Heart right ventricle (tissue), 16 donors: ENCODE data around the gene HFE. TPM values are rescaled to one million over a fixed set of nuclear protein-coding genes. Genes with fewer than 3 reads are reported as not detected.
"Not testable (repeated sequence)": the region's sequence is repeated elsewhere in the genome, so short reads cannot be mapped to it uniquely, and the experiment has no call there.

Experiments used
- ATAC-seq, 8 donors: fragments of 200-7000 bp; cut with Tn5 transposase; one replicate each; pipeline ENCODE4 v1.9.1; 2020; ENCODE audit warnings: mild to moderate bottlenecking in 8 of 8, moderate library complexity in 8 of 8, moderate number of reproducible peaks in 1 of 8
- DNase-seq, 2 donors: peaks; one replicate each; pipeline ENCODE4 v3.0.0-alpha.2; 2020
- H3K27ac ChIP-seq, 10 donors: fragments of 200-600 bp; sonication (generic) in 2 of 10; one replicate each; pipeline versions ENCODE4 v1.5.0 to v1.8.0; 2020 to 2022; ENCODE audit warnings: mild to moderate bottlenecking in 3 of 10
- H3K27me3 ChIP-seq, 7 donors: fragments of 200-600 bp; one replicate each; pipeline ENCODE4 v1.8.0; 2021 to 2022; ENCODE audit warnings: mild to moderate bottlenecking in 2 of 7
- H3K36me3 ChIP-seq, 9 donors: fragments of 200-600 bp; sonication (generic) in 1 of 9; one replicate each; pipeline versions ENCODE4 v1.5.0 to v1.8.0; 2020 to 2022; ENCODE audit warnings: mild to moderate bottlenecking in 2 of 9
- H3K4me1 ChIP-seq, 9 donors: fragments of 200-600 bp; sonication (generic) in 1 of 9; one replicate each; pipeline versions ENCODE4 v1.5.0 to v1.8.0; 2020 to 2022; ENCODE audit warnings: mild to moderate bottlenecking in 4 of 9
- H3K4me3 ChIP-seq, 10 donors: fragments of 200-600 bp; sonication (generic) in 2 of 10; one replicate each; pipeline versions ENCODE4 v1.5.0 to v1.8.0; 2020 to 2022; ENCODE audit warnings: mild to moderate bottlenecking in 7 of 10, moderate library complexity in 2 of 10
- H3K9me3 ChIP-seq, 11 donors: fragments of 200-600 bp in 10 of 11; sonication (generic) in 2 of 11; one replicate each; pipeline versions ENCODE4 v1.5.0 to v1.8.0; 2013 to 2022; ENCODE audit warnings: mild to moderate bottlenecking in 2 of 11, control low read depth in 1 of 11, moderate library complexity in 1 of 11
- CTCF ChIP-seq, 9 donors: fragments of 200-600 bp; sonication (generic) in 2 of 9; IDR thresholded peaks; one replicate each; pipeline versions ENCODE4 v1.5.0 to v1.8.0; 2021 to 2022; ENCODE audit warnings: antibody characterized with exemption in 9 of 9, mild to moderate bottlenecking in 5 of 9, moderate library complexity in 1 of 9
- WGBS, 2 donors: extraction: QIAGEN DNeasy Blood & Tissue Kit; methylation state at CpG; one replicate each; pipeline ENCODE4 v1.1.7; 2013; ENCODE audit warnings: inconsistent platforms in 1 of 2; 5-methylcytosine and 5-hydroxymethylcytosine counted together
- intact Hi-C, 10 donors: fragments of 100-400 bp; cut with DNase I; formaldehyde crosslinking; loops; one replicate each; pipeline versions ENCODE4 v1.11.1 to v1.14.2; 2022
- polyA plus RNA-seq, 2 donors: library from polyadenylated mRNA; stranded (reverse); fragments of 200-250 nt; gene quantifications; one replicate each; pipeline ENCODE4 v1.2.3, GENCODE V29; 2013
- total RNA-seq, 10 donors: library from RNA; stranded (reverse); fragmentation: NEBNext Ultra II Directional in 3 of 10; extraction: Animal tissue kit (Norgen Biotek cat#: 25700) in 3 of 10; gene quantifications; one replicate each; pipeline versions ENCODE4 v1.2.1 to v1.2.4, GENCODE V29; 2021 to 2023
- donor health status: Arrhythmogenic right ventricular cardiomyopathy.
- donor health status: ischemic (EF 13 %, LVEDD 7.1; RV severe dilation, severe dysfunction).
- donor health status: healthy with polysubstance abuse.
- donor health status: DM: no; HTN: yes; CAD: no.
- donor health status: DM: no; HTN: no; CAD: no.
- donor health status: ischemic (EF 25% LVEDD 6.9; RV normal size, moderate dysfunction).
- donor health status: ischemic (EF 25% LVEDD 5.7; RV mildly dilated, moderate dysfunction).
- donor health status: healthy.
- donor health status: DM: yes; HTN: yes; CAD: no.
- donor health status: Ischemic cardiomyopathy.
- donor health status: ischemic (EF 35%, LVEDD 5.7; RV mildly dilated, moderate dysfunction).
- donor health status: nonischemic (EF 11% LVEDD 7.7; RV severe dilation, severe dysfunction).
- donor health status: DM: yes; HTN: yes; CAD: no.
- donor health status: PGD.
- donor health status: ischemic (EF 29% LVEDD 5.4; RV normal size, mild dysfunction).
- donor health status: nonischemic (EF 23%, LVEDD 6.1; RV moderate dilation, normal function).

Gene HFE
- total and polyA plus RNA-seq, 12 donors = 1.4 to 7.7 (median 3.9) TPM

- intact Hi-C loops = no loop called here
- Histone ChIP-seq H3K4me1 (peaks cover 3 to 25% (median 9%) of the 10 kb centered on the region in 9 donors), H3K27ac (no peak overlapping the region), H3K27me3 (no peaks in the 10 kb centered on the region), H3K36me3 (no peaks in the 10 kb centered on the region), H3K4me3 (no peak overlapping the region), H3K9me3 (no peaks in the 10 kb centered on the region)
- no peak for ATAC-seq
- no peak for TF ChIP-seq CTCF (IDR thresholded peaks at IDR 0.05)
- 86 to 88% methylated on average over 2 of the region's 2 CpGs for WGBS, 2 donors
- no peak for DNase-seq
These were observed 38.6 kb upstream of the HFE start for GRCh38 chr6:26048590-26048989.

- Histone ChIP-seq H3K4me1 (peaks cover 0 to 20% (median 10%) of the 10 kb centered on the region in 9 donors), H3K4me3 (no peak overlapping the region), H3K9me3 (no peaks in the 10 kb centered on the region), H3K36me3 (no peaks in the 10 kb centered on the region), H3K27ac (no peak overlapping the region), H3K27me3 (no peaks in the 10 kb centered on the region)
- intact Hi-C loops = loop anchor here in 2 of 10 donors (10.0 kb wide), 2 partner anchors 133 to 233 kb away; a partner anchor contains a TSS
- TF ChIP-seq CTCF (IDR thresholded peaks at IDR 0.05) = no peak
- WGBS, 2 donors = 94 to 95% methylated on average over 4 of the region's 4 CpGs
- DNase-seq (no peak), ATAC-seq (no peak)
These were observed 35.4 kb upstream of the HFE start for GRCh38 chr6:26051665-26052310.

DNA sequence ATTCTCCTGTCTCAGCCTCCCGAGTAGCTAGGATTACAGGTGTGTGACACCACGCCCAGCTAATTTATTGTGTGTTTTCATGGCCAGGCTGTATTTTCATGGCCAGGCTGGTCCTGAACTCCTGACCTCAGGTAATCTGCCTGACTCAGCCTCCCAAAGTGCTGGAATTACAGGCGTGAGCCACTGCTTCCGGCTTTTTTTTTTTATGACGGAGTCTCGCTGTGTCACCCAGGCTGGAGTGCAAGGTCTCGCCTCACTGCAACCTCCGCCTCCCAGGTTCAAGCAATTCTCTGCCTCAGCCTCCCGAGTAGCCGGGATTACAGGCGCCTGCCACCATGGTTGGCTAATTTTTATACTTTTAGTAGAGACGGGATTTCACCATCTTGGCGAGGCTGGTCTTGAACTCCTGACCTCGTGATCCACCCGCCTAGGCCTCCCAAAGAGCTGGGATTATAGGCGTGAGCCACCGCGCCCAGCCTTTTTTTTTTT lies 34.4 kb upstream of the HFE start:
- intact Hi-C loops = loop anchor here in 2 of 10 donors (10.0 kb wide), 2 partner anchors 132 to 232 kb away; a partner anchor contains a TSS
- H3K36me3 ChIP-seq, ATAC-seq, DNase-seq, H3K4me3 ChIP-seq, H3K27ac ChIP-seq, H3K27me3 ChIP-seq, H3K9me3 ChIP-seq: not testable (repeated sequence)
- WGBS, 2 donors = 97 to 98% methylated on average over 18 of the region's 18 CpGs
- peaks cover 0 to 26% (median 16%) of the 10 kb centered on the region in 9 donors for H3K4me1 ChIP-seq

GRCh38 chr6:26053992-26054780 lies 33.0 kb upstream of the HFE start:
- no peak for DNase-seq
- no peak for TF ChIP-seq CTCF (IDR thresholded peaks at IDR 0.05)
- WGBS, 2 donors = 17 to 20% methylated on average over 8 of the region's 8 CpGs
- Histone ChIP-seq H3K9me3 (no peaks in the 10 kb centered on the region), H3K36me3 (no peaks in the 10 kb centered on the region), H3K27ac (peak overlapping the region; percentile 65 to 97 (median 94)), H3K4me1 (peaks cover 0 to 26% (median 16%) of the 10 kb centered on the region in 9 donors), H3K27me3 (no peaks in the 10 kb centered on the region), H3K4me3 (peak overlapping the region; percentile 53 to 93 (median 76))
- intact Hi-C loops = loop anchor here in 2 of 10 donors (10.0 kb wide), 2 partner anchors 131 to 231 kb away; a partner anchor contains a TSS
- no peak for ATAC-seq
